HG03439 (cell line): ENCODE measurements around the gene ASPM.
"Not testable (repeated sequence)": the region's sequence is repeated elsewhere in the genome, so short reads cannot be mapped to it uniquely, and the experiment has no call there.

Experiments used
- ATAC-seq: cut with Tn5 transposase; IDR thresholded peaks from one replicate; pipeline ENCODE4 v1.9.1; 2021; ENCODE audit warnings: mild to moderate bottlenecking, moderate library complexity; ENCODE audit not compliant: unreplicated experiment

The ASPM gene

DNA sequence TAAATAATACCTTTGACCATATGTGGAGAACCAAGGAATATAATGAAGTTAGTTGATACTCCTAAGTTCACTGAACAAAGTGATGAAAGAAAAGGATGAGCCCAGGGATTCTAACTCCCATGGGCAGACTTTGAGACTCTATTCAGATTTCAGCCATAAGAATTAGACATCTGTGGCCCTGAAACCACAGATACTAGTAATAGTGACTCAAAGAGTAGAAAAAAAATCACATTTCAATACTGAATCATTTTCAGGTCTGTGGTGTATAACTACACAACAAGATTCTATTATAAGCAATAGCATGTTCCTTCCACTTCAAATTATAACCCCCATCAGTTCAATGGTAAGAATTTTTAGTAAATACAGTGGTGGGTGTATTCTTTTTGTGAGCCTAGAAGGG is 63.0 kb downstream of the ASPM start:
- ATAC-seq = no peak

DNA sequence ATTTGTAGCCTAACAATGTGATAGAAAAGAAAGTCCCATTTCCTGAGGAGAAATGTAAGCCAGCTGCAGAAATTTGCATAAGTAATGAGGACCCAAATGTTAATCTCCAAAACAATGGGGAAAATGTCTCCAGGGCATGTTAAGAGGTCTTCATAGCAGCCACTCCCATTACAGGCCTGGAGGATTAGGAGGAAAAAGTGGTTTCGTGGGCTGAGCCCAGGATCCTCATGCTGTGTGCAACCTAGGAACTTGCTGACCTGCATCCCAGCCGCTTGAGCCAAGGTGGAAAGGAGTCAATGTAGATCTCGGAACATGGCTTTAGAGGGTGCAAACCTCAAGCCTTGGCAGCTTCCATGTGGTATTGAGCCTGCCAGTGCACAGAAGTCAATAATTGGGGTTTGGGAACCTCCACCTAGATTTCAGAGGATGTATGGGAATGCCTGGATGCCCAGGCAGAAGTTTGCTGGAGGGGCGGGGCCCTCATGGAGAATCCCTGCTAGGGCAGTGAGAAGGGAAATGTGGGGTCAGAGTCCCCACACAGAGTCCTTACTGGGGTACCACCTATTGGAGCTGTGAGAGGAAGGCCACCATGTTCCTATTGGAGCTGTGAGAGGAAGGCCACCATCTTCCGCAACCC is 65.2 kb downstream of the ASPM start:
- no peak for ATAC-seq

DNA sequence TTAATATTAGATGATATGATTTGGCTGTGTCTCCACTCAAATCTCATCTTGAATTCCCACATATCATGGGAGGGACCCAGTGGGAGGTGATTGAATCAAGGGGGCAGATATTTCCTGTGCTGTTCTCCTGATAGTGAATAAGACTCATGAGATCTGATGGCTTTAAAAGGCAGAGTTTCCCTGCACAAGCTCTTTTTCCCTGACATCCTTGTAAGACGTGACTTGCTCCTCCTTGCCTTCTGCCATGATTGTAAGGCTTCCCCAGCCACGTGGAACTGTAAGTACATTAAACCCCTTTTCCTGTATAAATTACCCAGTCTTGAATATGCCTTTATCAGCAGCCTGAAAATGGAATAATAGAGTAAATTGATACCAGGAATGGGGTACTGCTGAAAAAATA is 66.1 kb downstream of the ASPM start:
- ATAC-seq = no peak

DNA sequence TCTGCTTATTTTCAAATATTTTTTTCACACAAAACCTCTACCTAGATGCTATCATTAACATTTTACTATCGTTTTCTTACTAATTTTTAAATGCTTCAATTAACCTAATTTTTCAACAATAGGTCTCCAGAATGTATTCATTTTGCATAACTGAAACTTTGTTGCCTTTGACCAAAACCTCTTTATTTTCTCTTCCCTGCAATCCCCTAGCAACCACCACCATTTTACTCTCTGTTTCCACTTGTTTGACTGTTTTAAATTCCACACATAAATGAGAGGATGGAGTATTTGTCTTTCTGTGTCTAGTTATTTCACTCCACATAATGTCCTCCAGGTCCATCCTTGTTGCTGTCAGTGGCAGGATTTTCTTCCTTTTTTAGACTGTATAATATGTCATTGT is 69.9 kb downstream of the ASPM start:
- ATAC-seq = no peak

DNA sequence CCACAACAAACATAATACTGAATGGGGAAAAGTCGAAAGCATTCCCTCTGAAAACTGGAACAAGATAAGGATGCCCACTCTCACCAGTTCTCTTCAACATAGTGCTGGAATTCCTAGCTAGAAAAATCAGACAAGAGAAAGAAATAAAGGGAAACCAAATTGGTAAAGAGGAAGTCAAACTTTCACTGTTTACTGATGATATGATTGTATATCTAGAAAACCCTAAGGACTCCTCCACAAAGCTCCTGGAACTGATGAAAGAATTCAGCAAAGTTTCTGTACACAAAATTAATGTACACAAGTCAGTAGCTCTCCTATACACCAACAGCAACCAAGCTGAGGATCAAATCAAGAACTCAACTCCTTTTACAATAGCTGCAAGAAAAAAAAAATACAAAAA is 72.5 kb downstream of the ASPM start:
- ATAC-seq = no peak

DNA sequence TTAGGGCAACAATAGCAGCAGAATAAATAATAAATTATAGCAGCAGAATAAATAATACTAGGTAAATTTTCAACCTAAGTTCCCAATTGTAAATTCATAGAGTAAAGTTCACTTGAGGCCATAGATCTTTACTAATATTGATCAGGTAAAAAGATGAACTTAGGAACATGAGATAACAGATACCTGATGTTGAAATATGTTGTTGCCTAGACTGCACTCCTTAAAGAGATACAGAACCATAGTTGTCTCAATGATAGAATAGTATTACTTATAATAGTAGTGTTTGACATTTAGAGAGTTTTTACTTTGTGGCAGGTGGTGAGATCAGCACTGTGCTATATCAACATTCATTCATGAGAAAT is 79.0 kb downstream of the ASPM start:
- no peak for ATAC-seq

DNA sequence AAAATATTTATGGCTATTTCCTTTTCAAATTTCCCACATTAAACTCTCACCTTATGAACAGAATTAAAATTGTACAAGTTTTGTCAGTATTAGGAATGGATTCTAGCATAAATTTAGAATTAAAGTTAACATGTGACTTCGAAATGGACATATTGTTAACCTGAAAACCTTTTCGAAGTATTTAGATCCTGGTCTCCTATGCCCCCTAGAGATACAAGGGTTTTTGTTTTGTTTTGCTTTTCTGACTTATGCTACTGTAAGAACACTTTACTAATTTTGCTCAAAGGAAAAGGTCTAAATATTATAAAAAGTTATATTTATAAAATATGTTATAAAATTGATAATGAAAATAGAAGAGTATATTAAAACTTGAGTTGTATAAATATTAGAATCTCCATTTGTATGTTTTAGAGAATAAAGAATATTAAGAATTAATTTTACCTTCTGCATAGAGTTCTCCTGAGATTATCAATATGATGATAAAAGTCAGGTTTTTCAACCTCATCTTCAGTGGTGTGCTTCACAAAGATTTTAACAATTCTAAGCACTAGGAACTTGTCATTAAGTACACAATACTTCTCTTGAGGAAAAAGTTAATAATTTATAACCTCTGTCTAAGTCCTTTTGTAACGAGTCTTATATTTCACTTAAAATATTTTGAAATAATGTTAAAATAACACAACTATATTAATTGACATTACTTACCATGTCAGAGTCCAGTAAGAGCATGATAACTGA is 79.6 kb downstream of the ASPM start, which contains the start of gene F13B:
Gene F13B (minus strand): TSS at position 542 of the 738 bp plus-strand sequence. CDS start 37 bp downstream, at position 505.
- no peak for ATAC-seq

DNA sequence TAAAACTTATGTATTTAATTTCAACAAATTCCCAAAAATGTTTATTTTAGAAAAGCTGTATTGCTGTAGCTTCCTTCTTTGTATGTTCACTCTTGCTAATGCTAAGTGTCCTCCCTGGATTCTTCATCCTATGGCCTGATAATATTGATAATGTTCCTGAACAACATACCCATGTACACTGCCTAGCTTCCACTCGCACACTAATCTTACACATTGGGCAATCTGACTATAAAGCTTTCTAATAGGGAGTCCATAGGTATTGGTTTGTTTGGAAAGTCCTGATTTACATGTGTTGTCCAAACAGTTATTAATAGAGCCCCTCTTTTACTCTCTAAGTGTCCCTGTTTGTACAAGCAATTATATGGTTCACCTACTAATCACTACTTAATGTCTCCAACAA is 80.2 kb downstream of the ASPM start:
- no peak for ATAC-seq

DNA sequence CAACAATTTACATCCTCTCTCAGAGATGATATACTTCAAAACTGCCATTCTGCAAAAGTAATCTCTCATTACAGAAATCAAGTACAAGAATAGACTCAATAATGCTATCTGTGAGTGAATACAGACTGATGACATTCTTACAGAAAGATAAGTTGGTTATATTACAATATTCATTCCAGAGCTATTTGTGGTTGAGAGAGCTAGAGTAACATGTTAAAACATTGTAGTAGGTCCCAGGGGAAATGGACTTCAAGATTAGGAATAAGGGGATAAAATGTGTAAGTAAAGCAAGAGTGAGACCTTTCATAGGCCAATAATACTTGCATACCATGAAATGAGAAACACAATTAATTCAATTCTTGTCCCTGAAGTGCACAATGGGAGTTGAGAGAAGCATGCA is 80.9 kb downstream of the ASPM start:
- ATAC-seq = no peak

DNA sequence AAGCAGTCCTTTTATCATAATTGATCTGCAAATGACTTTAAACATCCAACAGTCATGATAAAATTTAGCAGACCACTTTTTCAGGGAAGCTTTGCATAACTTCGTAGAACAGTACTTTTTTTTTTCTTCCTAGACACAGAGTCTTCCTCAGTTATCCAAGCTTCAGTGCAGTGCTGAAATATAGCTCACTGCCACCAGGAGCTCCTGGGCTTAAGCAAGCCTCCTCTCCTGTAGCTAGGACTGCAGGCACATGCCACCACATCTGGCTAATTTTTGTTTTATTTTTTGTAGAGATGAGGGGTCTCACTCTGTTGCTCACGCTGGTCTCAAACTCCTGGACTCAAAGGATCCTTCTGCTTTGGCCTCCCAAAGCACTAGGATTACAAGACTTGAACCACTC is 83.3 kb downstream of the ASPM start:
- no peak for ATAC-seq

DNA sequence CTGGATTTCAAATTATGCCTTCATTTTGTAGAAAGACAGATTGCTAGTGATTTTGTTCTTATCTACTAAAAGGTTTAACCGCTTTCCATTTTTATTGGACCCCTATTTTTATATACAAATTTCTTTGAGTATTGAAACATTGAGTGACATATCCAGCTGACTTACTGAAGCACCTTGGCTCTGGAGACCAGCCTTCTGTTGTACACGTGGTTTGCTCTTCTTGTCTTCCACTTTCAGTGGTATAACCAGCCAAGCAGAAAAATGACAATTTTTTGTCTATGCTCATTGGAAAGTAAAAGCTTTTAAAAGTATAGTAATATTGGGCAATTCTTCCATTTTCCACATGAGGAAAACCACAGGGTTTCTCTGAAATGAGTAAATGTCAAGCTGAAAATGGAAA is 83.8 kb downstream of the ASPM start:
- no peak for ATAC-seq

DNA sequence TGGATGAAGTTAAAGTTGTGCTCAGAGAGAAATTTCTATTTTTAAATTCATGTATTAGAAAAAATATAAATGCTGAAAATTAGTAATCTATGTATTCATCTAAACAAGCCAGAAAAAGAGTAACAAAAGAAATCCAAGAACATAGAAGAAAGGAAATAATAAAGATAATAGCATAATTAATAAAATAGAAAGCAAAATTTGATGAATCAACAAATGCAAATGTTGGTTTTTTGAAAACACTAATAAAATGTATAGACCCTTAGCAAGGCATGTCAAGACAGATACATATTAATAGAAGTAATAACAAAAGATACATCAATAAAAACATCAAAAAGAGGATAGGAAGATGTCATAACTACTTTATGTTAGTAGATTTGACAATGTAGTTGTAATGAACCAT is 97.4 kb downstream of the ASPM start:
- ATAC-seq = no peak

DNA sequence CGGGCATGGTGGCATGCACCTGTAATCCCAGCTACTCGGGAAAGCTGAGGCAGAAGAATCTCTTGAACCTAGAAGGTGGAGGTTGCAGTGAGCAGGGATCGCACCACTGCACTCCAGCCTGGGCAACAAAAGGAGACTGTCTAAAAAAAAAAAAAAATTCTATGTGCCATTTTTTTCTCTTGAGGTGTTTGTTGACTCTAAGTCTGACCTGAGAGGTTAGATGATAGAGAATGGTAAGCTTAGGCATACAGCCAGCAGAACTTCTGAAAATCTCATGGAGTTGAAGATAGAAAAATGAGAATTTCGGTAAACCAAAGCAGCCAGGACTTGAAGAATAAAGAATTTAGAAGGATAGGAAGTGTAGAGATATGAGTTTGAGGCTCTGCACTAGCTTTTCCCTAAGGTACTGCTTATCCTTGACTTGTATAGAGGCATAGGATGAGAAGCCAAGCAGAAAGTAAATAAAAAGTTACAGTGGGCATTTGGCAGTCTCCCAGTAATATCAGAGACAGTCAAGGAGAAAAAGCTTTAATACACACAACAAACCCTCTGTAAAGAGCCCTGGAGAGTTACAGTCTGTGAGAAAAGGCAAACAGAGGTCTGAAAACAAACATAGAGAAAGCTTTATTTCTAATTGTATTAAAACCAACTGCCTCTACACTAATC is 103.7 kb downstream of the ASPM start:
- no peak for ATAC-seq

DNA sequence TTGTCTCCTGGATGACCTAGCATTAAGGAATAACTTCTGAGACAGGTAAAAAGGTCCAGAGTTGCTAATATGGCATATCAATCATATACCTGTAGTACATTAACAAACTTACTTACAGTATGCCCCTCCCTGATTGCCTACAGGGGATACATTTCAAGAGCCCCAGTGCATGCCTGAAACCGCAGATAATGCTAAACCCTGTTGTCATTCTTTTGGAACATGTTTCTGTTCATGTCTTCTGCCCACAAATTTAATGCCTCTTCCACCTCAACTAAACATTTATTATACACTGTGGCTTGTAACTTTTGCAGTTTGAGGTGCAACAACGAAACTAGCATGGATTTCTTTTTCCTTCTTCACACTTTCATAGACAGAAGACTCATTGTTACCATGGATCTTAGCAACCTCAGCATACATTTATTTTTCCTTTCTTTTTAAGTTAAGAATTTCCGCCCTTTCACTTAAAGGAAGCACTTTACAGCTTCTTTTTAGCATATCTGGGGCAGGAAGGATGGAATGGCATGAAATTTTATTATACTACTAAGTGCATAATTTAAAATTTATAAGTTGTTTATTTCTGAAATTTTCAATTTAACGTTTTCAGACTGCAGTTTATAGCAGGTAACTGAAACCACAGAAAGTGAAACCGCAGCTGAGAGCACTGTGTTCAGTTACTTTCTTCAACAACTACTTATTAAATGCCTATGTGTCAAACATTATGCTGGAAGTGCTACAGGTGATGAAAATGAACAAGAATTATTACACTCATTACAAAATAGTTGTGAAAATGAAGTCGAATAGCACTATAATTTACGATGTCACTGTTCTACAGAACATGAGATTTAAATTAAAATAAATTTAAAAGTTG is 104.7 kb downstream of the ASPM start:
- peak; percentile 74 for ATAC-seq

DNA sequence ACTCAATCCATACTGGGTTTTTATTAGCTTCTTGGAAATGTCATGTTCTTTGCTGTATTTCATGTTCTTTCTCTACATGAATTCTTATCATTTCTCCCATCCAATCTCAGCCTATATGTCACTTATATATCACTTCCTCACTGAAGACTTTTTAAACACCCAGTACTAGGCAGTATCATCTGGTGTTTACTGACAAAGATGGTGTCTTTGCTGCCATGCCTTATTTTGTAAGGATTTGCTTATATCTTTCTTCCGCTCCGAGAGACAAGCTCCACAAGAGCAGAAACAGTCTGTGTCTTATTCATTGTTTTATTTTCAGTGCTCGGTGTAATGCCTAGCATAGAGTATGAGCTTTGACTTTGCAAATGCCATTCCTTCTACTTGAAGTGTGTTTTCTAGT is 109.6 kb downstream of the ASPM start:
- no peak for ATAC-seq

DNA sequence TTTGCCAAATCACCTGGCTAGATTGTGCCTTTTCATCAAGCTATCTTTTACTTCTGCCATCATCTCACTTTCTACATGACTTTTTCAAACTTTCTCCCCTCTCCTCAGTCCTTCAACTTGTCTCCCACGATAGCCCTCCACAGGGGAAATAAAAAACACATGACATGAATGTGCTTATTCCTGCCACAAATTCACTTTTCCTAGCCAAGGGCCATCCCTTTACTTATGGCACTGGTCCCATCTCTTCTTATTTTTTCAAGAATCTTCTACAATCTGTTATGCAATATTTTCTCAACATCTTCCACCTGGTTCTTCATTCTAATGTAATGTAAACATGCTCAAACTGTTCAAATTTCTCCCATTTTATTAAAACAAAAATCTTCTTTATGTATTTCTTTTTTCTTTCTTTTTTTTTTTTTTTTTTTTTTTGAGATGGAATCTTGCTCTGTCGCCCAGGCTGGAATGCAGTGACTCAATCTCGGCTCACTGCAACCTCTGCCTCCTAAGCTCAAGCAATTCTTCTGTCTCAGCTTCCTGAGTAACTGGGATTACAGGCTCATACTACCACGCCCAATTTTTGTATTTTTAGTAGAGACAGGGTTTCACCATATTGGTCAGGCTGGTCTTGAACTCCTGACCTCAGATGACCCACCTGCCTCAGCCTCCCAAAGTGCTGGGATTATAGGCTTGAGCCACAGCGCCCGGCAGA is 111.7 kb downstream of the ASPM start:
- not testable (repeated sequence) for ATAC-seq
